GM19035 (cell line): ENCODE results near the gene MED14.

ENCODE experiments used
- ATAC-seq: cut with Tn5 transposase; IDR thresholded peaks from one replicate; pipeline ENCODE4 v1.9.1; 2021; ENCODE audit not compliant: unreplicated experiment

Gene MED14

GRCh38 chrX:40663880-40664630 is 71.3 kb downstream of the MED14 start:
- ATAC-seq, result no peak

DNA sequence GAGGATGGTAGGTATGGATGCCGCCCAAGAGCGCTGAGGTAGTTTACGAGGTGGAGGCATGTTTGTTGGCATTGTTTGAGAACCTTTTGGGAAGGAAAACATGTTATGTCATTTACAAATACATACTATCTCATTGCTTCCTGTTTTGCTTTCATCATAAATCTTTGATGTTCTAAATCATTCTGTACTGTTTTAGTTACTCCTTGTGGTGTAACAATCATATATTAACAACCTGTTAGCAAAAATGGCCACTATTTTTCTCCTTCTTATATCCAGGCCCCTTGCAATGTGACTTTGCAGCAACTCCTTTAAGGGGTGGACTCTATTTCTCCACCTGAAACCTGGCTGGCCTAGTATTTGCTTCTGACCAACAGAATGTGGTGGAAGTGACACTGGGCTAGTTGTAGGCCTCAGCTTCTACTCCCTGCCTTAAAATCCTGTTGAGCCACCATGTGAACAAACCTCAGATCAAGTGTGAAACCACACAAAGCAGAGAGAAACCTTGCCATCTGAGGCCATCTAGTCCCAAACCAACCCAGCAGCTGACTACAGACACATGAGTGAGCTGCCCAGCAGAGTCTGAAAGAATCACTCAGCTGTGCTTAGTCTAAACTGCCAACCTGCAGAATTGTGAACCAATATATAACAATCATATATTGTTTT is 72.1 kb downstream of the MED14 start:
- ATAC-seq, result no peak

GRCh38 chrX:40661489-40661888 is 73.9 kb downstream of the MED14 start:
- ATAC-seq, result no peak

GRCh38 chrX:40660381-40660780 is 75.0 kb downstream of the MED14 start:
- ATAC-seq, result no peak

DNA sequence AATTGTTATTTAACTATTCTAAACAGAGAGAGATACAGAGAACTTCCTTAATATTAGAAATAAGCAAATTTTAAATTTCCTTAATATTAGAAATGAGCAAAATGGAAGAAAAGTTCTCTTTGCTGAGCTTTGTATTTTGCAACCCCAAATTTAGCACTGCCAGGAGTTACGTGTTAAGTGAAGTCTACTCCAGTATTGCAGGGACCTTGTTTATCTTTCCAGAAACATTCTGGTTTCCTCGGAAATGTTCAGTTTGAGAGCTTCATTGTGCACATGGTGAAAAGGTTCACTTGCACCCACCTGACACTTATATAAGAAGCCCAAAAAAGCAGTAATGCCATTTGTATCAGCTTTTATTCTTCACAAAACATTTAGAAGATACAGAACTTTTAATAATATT is 81.8 kb downstream of the MED14 start:
- no peak for ATAC-seq

DNA sequence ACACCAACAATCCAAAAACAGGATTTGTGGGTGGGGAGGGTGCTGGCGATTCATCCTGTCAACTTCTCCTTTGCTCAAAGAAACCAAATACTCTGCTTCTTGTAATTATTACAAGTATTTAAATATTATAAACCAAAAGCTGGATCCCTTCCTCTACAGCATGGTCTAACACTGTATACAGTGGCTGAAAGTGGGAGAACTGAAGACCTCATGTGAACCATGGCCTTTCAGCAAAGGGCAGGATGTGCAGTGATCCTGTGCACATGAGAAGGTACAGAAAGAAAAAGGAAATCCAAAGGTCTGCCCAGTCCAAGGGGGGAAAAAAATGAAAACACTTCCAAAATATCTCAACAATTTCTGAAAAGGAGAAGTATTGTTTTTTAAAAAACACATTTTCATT is 82.7 kb downstream of the MED14 start:
- ATAC-seq, result no peak

GRCh38 chrX:40651620-40652223 is 83.6 kb downstream of the MED14 start:
- ATAC-seq, result no peak

DNA sequence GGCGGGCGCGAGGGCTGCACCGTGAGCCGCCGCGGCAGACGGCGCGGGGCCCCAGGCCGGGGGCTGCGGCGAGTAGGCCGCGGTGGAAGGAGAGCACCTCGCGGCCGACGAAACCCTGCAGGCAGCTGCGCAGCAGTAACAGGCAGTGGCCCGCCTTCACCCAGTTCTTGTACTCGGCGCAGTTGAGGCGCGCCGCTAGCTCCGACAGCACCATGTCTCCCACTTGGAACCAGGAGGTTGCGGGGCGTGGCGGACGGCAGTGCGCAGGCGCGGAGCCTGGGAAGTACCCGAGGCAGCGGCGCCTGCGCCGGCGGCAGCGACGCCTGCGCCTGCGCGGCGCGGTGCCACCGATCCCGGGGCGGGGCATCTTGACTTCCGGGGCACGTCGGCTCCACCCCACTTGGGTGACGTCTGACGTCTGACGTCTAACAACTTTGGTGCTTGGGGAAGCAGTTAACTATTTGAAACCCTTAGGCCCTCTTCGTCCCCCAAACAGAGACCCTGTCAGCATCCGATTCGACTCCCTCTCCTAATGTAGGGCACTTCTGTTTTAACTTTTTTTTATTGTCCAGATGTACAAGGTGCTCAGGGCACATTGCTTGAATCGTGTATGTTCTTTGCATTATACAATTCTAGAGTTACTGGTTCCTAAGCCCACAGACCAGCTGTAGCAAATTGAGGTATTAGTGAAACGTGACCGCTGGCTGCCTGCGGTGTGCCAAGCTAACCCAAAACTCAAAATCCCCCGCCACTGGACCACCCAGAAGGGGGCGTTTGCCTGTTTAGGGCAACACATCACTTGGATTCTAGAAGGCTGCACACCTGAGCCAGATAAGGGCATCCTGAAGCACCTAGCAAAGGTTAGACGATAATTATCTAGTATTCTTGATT is 87.8 kb downstream of the MED14 start, which contains the start of gene CXorf38:
TSS of gene CXorf38 (minus strand) at position 255 of the 891 bp plus-strand sequence. CDS start at position 214, 41 bp downstream.
- peak; percentile 67 for ATAC-seq

GRCh38 chrX:40646489-40647306 is 88.6 kb downstream of the MED14 start:
- peak; percentile 37 for ATAC-seq

- ATAC-seq, result no peak
Measured at GRCh38 chrX:40644821-40645358, 90.5 kb downstream of the MED14 start.

DNA sequence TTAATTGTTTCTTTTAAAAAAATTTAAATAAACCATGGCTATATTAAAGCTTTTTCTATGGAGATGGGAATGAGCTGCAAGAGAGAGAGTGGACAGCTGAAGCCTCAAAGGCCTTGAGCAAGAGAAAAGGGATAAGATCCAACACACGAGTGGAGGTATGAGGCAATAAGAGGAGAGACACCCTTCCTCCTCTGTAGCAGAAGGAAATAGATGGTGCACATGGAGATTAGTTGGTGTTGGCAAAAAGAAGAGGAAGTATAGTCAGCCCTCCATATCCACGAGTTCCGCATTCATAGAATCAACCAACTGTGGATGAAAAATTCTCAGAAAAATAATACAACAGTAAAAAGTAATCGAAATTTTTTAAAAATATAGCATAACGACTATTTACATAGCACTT is 91.2 kb downstream of the MED14 start:
- no peak for ATAC-seq

- ATAC-seq, result no peak
Measured at GRCh38 chrX:40637687-40638086, 97.7 kb downstream of the MED14 start.

DNA sequence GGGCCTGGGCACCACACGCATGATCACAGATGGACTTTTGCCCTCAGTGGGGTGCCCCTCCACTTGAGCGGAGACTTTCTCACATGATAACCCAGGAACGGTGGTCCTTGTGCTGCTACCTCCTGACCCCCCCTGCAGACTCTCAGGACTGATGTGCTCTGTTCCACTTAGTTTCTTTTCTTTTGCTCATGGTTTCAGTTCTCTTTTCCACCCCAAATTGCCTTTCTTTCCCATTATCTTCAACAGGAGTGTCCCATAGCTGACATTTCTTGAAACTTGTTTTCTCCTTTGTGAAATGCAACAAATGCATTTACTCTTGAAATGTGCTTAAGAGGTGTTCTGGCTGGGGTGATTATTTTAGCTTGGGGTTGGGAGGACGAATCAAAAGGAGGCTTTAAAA is 103.1 kb downstream of the MED14 start:
- ATAC-seq, result no peak

DNA sequence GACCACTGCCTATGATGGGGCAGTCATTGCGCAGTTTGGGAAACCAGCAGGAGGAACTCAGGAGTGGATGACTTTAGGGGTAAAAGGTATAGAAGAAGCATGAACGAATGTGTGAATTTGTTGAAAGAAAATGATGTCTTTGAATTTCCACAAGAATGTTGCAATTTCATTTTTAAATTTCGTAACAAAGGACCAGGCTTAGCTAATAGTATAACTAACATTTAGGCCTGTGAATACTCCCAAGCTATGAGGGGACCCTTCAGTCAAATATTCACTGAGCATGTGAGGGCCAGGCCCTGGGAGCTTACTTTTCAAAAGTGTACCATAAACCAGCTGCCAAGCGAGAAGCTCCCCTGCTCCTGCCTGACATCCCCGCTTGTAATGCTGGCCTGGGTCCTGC is 106.8 kb downstream of the MED14 start:
- no peak for ATAC-seq

DNA sequence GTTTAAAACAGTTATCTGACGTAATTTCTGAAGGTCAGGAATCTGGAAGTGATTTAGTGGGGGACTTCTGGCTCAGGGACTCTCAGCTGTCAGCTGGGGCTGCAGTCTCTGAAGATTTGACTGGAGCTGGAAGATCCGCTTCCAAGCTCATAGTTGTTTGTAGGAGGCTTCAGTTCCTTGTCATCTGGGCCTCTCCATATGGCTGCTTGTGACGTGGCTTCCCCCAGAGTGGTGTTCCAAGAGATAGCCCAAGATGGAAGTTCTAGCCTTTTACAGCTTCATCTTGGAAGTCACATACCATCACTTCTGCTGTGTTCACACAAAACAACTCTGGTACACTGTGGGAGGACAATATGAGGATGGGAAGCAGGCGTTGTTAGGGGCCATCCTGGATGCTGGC is 110.0 kb downstream of the MED14 start:
- ATAC-seq, result no peak

DNA sequence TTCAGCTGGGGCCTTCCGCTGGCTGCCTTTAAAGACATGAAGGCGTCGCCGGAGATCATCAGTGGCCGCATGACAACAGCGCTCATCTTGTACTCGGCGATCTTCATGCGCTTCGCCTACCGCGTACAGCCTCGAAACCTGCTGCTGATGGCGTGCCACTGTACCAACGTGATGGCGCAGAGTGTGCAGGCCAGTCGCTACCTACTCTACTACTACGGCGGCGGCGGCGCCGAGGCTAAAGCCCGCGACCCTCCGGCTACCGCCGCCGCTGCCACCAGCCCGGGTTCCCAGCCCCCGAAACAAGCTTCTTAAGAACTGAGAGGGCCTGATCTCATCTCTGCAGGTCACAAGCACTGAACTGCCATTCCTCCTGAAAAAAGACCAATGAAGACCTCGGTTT is 111.7 kb downstream of the MED14 start:
- no peak for ATAC-seq

GRCh38 chrX:40623139-40623536 is 112.2 kb downstream of the MED14 start, which contains the start of gene MPC1L:
MPC1L (plus strand) TSS chrX:40623428; CDS start chrX:40623566, 138 bp downstream.
- no peak for ATAC-seq

DNA sequence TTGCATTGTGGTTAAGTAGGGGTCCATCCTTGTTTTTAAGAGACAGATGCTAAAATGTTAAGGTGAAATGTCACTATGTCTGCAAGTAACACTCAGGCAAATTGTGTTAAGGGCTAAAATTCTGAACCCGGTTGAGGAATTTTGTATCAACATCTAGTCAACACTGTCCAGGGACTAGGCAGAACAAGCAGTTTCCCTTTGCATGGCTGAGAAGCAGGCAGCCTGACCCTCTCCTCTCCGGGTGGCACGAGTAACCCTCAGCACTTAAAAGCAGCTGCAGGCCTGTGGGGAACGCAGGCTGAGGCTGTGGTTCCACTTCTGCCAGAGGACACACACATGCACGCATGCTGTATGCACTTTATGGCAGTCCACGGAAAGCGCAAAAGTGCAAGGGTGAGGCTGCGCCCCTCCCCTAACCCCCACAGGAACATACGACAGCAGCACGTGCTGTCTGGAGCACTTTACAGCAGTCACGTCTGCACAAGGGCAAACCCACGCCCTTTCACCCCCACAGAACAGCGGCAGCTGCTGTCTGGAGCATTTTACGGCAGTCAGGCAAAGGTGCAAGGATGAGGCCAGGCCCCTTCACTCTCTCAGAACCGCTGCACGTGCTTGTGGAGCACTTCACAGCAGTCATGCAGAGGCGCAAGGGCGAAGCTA is 112.7 kb downstream of the MED14 start:
- no peak for ATAC-seq

GRCh38 chrX:40617566-40617965 is 117.8 kb downstream of the MED14 start:
- no peak for ATAC-seq
